PC-3 (cell line): ENCODE measurements around the gene UBE2E2. TPM values are rescaled to one million over a fixed set of nuclear protein-coding genes. Genes with fewer than 3 reads are reported as not detected.

Source experiments
- ATAC-seq: fragments of 200-7000 bp; cut with Tn5 transposase; 2 replicates; pipeline ENCODE4 v1.9.1; 2020; ENCODE audit warnings: mild to moderate bottlenecking, moderate library complexity
- BruUV-seq: library from RNA; stranded (reverse); fragments of 400-500 nt; replicated peaks from 2 replicates; lab custom pipeline; 2021; lab: Mats Ljungman, UMichigan
- CTCF ChIA-PET: fragments of 300-600 bp; sonication (Branson Sonifier 250); formaldehyde crosslinking; loops from one replicate; lab custom pipeline; 2022; ENCODE audit warnings: antibody characterized with exemption; lab: Charles Lee
- POLR2A ChIA-PET: fragments of 300-600 bp; sonication (Branson Sonifier 250); formaldehyde crosslinking; loops from one replicate; lab custom pipeline; 2022; ENCODE audit warnings: antibody characterized with exemption; ENCODE audit not compliant: unreplicated experiment; lab: Charles Lee
- DNase-seq: peaks from one replicate; pipeline ENCODE4 v3.0.0-alpha.2; 2015
- H2AFZ ChIP-seq: fragments of 300-600 bp; sonication (generic); 2 replicates; pipeline ENCODE4 v1.6.0; 2016; ENCODE audit warnings: antibody characterized with exemption, low read length
- H3F3A ChIP-seq: fragments of 300-600 bp; sonication (generic); one replicate; pipeline ENCODE4 v1.6.0; 2017; ENCODE audit warnings: antibody characterized with exemption, low read length, control low read depth, mild to moderate bottlenecking; ENCODE audit not compliant: unreplicated experiment
- H3K27ac ChIP-seq: fragments of 300-600 bp; sonication (generic); 2 replicates; pipeline ENCODE4 v1.5.1; 2016; ENCODE audit warnings: mild to moderate bottlenecking, low read length
- H3K27me3 ChIP-seq: fragments of 300-600 bp; sonication (generic); 2 replicates; pipeline ENCODE4 v1.6.1; 2016; ENCODE audit warnings: low read length, mixed read lengths
- H3K36me3 ChIP-seq: fragments of 300-600 bp; sonication (generic); 2 replicates; pipeline ENCODE4 v1.6.1; 2016; ENCODE audit warnings: low read depth, mixed run types, low read length, mixed read lengths
- H3K4me1 ChIP-seq: fragments of 300-600 bp; sonication (generic); 2 replicates; pipeline ENCODE4 v1.5.1; 2016; ENCODE audit warnings: low read length; ENCODE audit not compliant: insufficient read depth
- H3K4me2 ChIP-seq: fragments of 300-600 bp; sonication (generic); 2 replicates; pipeline ENCODE4 v1.6.0; 2016; ENCODE audit warnings: low read length
- H3K4me3 ChIP-seq: fragments of 300-600 bp; sonication (generic); 2 replicates; pipeline ENCODE4 v1.5.1; 2016; ENCODE audit warnings: mild to moderate bottlenecking, low read length, mixed read lengths
- H3K79me2 ChIP-seq: fragments of 300-600 bp; sonication (generic); 2 replicates; pipeline ENCODE4 v1.6.1; 2017; ENCODE audit warnings: low read length, mixed read lengths
- H3K9ac ChIP-seq: fragments of 300-600 bp; sonication (generic); 2 replicates; pipeline ENCODE4 v1.6.0; 2016; ENCODE audit warnings: mild to moderate bottlenecking, low read length
- H3K9me2 ChIP-seq: fragments of 300-600 bp; sonication (generic); replicated peaks from 2 replicates; pipeline ENCODE4 v1.6.1; 2016; ENCODE audit warnings: mixed run types, low read length, mixed read lengths
- H3K9me3 ChIP-seq: fragments of 300-600 bp; sonication (generic); 2 replicates; pipeline ENCODE4 v1.6.1; 2016; ENCODE audit warnings: low read length, mixed read lengths
- H4K20me1 ChIP-seq: fragments of 300-600 bp; sonication (generic); 2 replicates; pipeline ENCODE4 v1.6.1; 2016; ENCODE audit warnings: low read length, mixed read lengths
- EZH2 ChIP-seq: fragments of 300-600 bp; sonication (generic); IDR thresholded peaks from one replicate; pipeline ENCODE4 v1.6.1; 2017; ENCODE audit warnings: antibody characterized with exemption, mild to moderate bottlenecking, low read length; ENCODE audit not compliant: unreplicated experiment
- EZH2phosphoT487 ChIP-seq: fragments of 300-600 bp; sonication (generic); IDR thresholded peaks from 2 replicates; pipeline ENCODE4 v1.6.1; 2018; ENCODE audit warnings: mild to moderate bottlenecking, antibody characterized with exemption, low read length, borderline replicate concordance
- intact Hi-C: fragments of 100-400 bp; cut with micrococcal nuclease; formaldehyde crosslinking; loops from 2 replicates; pipeline ENCODE4 v1.9.0; 2023
- total RNA-seq: library from RNA; depleted of rRNA; stranded (reverse); fragments of >200 nt; gene quantifications from 2 replicates; pipeline ENCODE4 v1.2.3, GENCODE V29; 2014
- TF ChIP-seq, protein P1 (sequence below): fragments of 300-600 bp; sonication (generic); conservative IDR thresholded peaks from 2 replicates; pipeline ENCODE4 v1.5.1; 2017; ENCODE audit warnings: antibody characterized with exemption, low read depth, mild to moderate bottlenecking, low read length

UBE2E2 gene
- total RNA-seq, 1 experiment from 2014 or later = 25.6 TPM

DNA sequence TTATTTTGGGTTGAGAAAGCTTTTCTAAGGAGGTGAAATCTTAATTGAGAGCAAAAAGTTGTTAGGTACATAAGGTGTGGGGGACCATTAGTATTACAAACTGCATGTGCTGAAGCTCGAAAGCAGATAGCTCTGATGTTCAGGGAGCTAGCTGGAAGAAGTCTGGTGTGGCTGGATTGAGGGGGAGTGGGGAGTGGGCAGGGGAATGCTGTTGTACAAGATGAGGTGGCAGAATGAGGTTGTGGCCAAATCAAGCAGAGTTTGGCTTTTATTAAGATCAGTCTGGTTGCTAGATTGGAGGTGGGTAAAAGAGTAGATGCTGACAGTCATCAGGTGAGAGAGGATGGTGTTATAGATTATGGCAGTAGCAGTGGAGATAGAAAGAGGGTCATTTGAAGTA lies 32.1 kb downstream of the UBE2E2 start:
- Histone ChIP-seq H3K4me2 (no peak overlapping the region), H4K20me1 (peaks cover 21% of the 10 kb centered on the region; the same call in 1 of the 2 replicates), H3K9me2 (no peaks in the 10 kb centered on the region), H3K4me3 (no peak overlapping the region), H3K9ac (no peak overlapping the region), H3K79me2 (peaks cover 81% of the 10 kb centered on the region), H3K4me1 (no peaks in the 10 kb centered on the region), H3K27me3 (no peaks in the 10 kb centered on the region), H3K36me3 (no peaks in the 10 kb centered on the region), H3F3A (no peaks in the 10 kb centered on the region), H2AFZ (no peak overlapping the region), H3K9me3 (no peaks in the 10 kb centered on the region), H3K27ac (no peak overlapping the region)
- ATAC-seq = no peak
- CTCF ChIA-PET = no interaction called here
- BruUV-seq = no TSS peak
- TF ChIP-seq, protein P1, sequence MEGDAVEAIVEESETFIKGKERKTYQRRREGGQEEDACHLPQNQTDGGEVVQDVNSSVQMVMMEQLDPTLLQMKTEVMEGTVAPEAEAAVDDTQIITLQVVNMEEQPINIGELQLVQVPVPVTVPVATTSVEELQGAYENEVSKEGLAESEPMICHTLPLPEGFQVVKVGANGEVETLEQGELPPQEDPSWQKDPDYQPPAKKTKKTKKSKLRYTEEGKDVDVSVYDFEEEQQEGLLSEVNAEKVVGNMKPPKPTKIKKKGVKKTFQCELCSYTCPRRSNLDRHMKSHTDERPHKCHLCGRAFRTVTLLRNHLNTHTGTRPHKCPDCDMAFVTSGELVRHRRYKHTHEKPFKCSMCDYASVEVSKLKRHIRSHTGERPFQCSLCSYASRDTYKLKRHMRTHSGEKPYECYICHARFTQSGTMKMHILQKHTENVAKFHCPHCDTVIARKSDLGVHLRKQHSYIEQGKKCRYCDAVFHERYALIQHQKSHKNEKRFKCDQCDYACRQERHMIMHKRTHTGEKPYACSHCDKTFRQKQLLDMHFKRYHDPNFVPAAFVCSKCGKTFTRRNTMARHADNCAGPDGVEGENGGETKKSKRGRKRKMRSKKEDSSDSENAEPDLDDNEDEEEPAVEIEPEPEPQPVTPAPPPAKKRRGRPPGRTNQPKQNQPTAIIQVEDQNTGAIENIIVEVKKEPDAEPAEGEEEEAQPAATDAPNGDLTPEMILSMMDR = no peak
- TF ChIP-seq EZH2phosphoT487 = no peak
- no peak for TF ChIP-seq EZH2
- DNase-seq = no peak
- intact Hi-C loops = no loop called here
- POLR2A ChIA-PET = interaction anchor here (0.6 kb wide), 1 partner anchor 56 kb away, joined by 23 read pairs; no protein-coding TSS in a partner anchor

DNA sequence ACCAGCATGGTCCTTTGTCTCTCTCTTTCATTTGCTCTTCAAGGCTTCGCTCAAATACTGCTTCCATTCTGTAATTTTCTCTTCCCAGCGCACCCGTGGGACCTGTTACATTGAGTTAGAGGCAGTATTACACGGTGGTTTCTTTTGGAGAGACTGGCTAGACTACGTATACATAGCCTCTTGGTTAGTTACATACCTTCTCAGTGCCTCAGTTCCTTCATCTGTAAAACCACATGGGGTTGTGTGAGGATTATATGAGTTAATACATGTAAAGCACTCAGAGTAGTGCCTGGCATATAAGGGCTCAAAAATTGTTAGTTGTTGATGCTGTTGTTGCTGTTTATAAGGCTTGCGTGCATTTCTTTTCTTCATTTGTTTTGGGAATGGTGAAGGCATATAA lies 33.8 kb downstream of the UBE2E2 start:
- H3K36me3 ChIP-seq = no peaks in the 10 kb centered on the region
- TF ChIP-seq, protein P1 = no peak
- TF ChIP-seq EZH2 (no peak), EZH2phosphoT487 (no peak)
- no peaks in the 10 kb centered on the region for H3F3A ChIP-seq
- no peaks in the 10 kb centered on the region for H3K9me2 ChIP-seq
- peaks cover 27% of the 10 kb centered on the region for H4K20me1 ChIP-seq
- peaks cover 7% of the 10 kb centered on the region for H3K4me1 ChIP-seq
- peaks cover 91% of the 10 kb centered on the region for H3K79me2 ChIP-seq
- no peak overlapping the region for H3K27ac ChIP-seq
- no peak for DNase-seq
- ChIA-PET POLR2A (no interaction called here), CTCF (no interaction called here)
- no peaks in the 10 kb centered on the region for H3K9me3 ChIP-seq
- no peak overlapping the region for H3K4me2 ChIP-seq
- no TSS peak for BruUV-seq
- no peak overlapping the region for H3K4me3 ChIP-seq
- ATAC-seq = no peak
- no peaks in the 10 kb centered on the region for H3K27me3 ChIP-seq
- intact Hi-C loops = no loop called here
- H3K9ac ChIP-seq = no peak overlapping the region
- H2AFZ ChIP-seq = no peak overlapping the region

DNA sequence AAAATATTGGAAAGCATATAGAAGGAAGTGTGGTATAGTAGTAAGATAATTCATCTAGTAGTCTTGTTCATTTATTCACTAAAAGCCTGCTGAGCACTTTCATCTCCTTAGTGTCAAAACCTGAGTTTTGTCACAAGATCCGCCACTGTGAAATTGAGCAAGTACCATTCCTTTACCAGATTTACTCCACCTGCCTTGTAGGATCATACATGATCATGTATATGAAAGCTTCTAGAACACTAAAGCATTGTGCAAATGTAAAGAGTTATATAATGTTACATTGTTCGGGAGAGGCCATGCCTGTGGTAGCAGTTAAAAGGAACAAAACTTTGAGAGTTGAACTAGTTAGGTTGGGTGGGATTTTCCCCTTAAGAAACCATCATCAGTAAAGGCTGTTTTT lies 35.0 kb downstream of the UBE2E2 start:
- no peak overlapping the region for H3K27ac ChIP-seq
- ATAC-seq = no peak
- DNase-seq = no peak
- H3K27me3 ChIP-seq = no peaks in the 10 kb centered on the region
- ChIA-PET POLR2A (no interaction called here), CTCF (no interaction called here)
- BruUV-seq = no TSS peak
- no peak overlapping the region for H3K4me3 ChIP-seq
- H2AFZ ChIP-seq = no peak overlapping the region
- no peak overlapping the region for H3K9ac ChIP-seq
- no peaks in the 10 kb centered on the region for H3F3A ChIP-seq
- no peaks in the 10 kb centered on the region for H3K36me3 ChIP-seq
- H3K9me3 ChIP-seq = no peaks in the 10 kb centered on the region
- H3K9me2 ChIP-seq = no peaks in the 10 kb centered on the region
- peaks cover 89% of the 10 kb centered on the region for H3K79me2 ChIP-seq
- TF ChIP-seq EZH2 (no peak), EZH2phosphoT487 (no peak)
- TF ChIP-seq, protein P1 = no peak
- H3K4me2 ChIP-seq = no peak overlapping the region
- H3K4me1 ChIP-seq = peaks cover 18% of the 10 kb centered on the region
- peaks cover 34% of the 10 kb centered on the region for H4K20me1 ChIP-seq
- intact Hi-C loops = no loop called here
